ENCODE data around the gene PHF21B.

DNA sequence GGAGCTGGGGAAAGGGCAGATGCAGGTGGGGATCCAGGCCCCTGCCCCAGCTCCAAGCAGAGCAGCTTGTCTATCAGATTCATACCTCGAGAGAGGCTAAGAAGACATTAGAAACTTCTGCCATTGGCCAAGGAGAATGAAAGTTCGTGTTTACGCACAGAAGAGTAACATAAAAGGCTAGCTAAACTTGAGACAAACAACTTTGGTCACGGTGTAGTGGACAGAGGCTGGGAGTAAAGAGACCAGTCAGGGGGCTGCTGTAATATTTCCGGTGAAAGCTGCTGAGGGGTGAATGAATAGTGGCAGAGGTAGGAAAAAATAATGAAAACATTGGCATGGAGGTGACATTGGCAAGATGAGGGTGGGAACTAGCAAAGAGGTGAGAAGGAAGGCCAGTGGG is 22.9 kb downstream of the PHF21B start:
- no peak for TF ChIP-seq ZFX (IDR thresholded peaks at IDR 0.05)
- TF ChIP-seq, protein P1, sequence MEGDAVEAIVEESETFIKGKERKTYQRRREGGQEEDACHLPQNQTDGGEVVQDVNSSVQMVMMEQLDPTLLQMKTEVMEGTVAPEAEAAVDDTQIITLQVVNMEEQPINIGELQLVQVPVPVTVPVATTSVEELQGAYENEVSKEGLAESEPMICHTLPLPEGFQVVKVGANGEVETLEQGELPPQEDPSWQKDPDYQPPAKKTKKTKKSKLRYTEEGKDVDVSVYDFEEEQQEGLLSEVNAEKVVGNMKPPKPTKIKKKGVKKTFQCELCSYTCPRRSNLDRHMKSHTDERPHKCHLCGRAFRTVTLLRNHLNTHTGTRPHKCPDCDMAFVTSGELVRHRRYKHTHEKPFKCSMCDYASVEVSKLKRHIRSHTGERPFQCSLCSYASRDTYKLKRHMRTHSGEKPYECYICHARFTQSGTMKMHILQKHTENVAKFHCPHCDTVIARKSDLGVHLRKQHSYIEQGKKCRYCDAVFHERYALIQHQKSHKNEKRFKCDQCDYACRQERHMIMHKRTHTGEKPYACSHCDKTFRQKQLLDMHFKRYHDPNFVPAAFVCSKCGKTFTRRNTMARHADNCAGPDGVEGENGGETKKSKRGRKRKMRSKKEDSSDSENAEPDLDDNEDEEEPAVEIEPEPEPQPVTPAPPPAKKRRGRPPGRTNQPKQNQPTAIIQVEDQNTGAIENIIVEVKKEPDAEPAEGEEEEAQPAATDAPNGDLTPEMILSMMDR (conservative IDR thresholded peaks at IDR 0.05) = no peak
